Inferior parietal cortex (tissue), 1 donor: ENCODE data around the gene RBM12.
"Not testable (repeated sequence)": the region's sequence is repeated elsewhere in the genome, so short reads cannot be mapped to it uniquely, and the experiment has no call there.

Experiments used
- DNase-seq: peaks from one replicate; pipeline ENCODE4 v3.0.0-alpha.2; 2016; ENCODE audit errors: extremely low spot score

RBM12 gene

GRCh38 chr20:35699127-35699956 lies 34.6 kb upstream of the RBM12 start, which contains the start of the genes NFS1 and ROMO1:
Gene NFS1 (minus strand): TSS chr20:35699352. CDS start chr20:35699288, 64 bp downstream.
Gene ROMO1 (plus strand): TSS chr20:35699405. CDS start chr20:35699633, 228 bp downstream.
- peak; percentile 88 for DNase-seq

DNA sequence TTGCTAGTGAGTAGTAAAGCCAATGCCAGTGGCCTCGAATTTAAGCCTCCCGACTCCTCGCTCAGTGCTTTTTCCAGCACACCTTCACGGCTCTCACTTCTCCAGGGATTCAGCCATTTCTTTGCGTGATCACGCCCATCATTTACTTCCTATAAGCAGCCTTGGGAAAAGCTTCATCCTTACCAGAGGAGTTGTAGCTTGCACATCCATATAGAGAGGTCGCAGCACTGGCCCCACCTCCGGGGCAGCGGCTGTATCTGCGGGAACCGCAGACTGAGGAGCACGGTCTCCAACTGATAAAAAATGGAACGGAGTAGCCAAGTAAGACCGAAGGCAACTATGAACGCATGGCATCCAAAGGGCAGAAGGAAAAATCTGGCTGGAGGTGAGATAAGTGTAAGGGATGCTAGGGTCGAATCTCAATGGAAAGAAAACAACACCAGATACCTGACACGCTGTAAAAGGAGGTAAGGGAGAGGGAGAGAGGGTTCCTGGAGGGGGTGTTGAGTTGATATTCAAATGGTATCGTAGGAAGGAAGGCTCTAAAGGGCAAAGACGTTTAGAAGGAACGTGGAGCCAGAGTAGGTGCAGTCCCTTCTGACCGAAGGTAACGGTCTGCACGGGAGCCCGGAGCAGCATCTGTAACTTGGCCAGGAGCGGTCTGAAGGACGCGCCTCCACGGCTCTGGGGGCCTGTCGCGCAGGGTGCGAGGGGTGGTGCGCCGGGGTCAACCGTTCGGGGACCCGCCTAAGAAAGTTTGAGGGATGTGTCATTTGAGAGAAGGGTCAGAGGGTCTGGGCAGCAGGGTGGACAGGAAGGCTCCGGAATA lies 33.8 kb upstream of the RBM12 start:
- no peak for DNase-seq

DNA sequence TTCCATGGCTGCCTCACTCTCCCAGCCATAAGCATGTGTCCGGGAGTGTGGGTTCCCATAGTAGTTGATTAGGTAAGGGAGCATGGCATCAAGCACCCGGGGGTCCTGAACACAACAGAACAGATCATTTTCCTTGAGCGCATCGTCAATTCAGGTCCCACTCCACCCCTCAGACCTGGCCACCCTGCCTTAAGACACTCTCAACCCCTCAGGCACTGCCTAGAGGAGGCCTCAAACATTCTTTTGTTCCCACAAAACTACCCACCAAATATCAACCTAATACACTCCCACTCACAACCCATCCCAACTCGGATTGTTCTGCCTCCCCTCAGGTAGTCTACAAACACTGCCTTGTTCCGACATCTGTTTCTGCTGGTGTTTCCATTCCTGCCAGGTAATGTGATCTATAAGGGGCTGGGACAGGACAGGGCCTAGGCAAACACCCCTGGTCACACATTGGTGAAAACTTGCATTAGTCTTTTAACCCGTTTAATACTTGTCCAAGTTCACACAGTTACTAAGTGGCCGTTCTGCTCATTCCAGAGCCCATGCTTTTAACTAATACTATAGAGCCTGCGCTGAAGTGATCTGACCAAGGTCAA lies 33.1 kb upstream of the RBM12 start:
- no peak for DNase-seq

DNA sequence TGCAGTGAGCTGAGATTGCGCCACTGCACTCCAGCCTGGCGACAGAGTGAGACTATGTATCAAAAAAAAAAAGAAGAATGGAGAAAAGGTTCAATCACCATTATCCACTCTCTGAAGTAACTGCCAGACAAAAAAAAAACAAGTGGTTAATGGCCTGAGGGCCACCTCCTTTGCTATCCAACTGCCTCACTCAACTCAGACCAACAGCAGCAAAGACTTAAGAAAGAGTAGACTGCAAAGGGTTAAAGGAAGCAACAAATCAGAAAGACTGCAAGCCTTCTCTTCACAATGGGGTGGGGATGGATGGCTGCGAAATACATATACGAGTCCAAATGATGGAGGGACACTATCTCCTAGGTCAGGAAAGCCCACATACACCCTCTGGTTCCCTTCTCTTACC lies 31.3 kb upstream of the RBM12 start:
- no peak for DNase-seq

DNA sequence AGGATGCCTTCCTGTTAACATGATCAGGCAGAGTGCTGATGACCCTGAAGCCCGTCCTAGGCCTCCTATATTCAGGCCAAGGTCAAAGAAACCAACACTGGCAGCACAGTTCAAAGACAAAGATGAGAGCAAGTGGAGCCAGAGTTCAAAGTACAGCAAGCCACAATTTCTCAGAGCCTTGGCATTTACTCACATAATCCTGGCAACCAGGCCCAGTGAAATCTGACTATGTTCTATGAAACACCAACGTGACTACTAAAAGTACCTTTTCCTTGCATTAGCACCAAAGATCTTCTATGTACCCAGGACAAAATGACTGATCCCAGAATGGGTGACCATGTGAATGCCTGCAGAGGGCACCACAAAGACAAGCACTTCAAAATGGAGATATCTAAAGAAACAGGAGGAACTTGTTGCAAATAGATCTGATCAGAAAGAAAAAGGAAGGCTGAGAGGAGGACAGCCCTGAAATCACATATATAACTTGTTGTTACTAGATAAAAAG lies 30.6 kb upstream of the RBM12 start:
- DNase-seq = no peak

- no peak for DNase-seq
These were observed 25.6 kb upstream of the RBM12 start for GRCh38 chr20:35690265-35690664.

- not testable (repeated sequence) for DNase-seq
These were observed 22.2 kb upstream of the RBM12 start for GRCh38 chr20:35686872-35687271.

DNA sequence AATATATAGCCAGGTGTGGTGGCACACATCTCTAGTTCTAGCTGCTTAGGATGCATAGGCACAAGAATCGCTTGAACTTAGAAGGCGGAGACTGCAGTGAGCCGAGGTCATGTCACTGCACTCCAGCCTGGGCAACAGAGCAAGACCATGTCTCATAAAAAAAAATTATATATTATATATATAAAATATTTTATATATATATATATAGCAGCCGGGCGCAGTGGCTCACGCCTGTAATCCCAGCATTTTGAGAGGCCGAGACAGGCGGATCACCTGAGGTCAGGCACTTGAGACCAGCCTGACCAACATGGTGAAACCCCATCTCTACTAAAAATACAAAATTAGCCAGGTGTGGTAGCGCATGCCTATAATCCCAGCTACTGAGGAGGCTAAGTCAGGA lies 20.7 kb upstream of the RBM12 start:
- DNase-seq = not testable (repeated sequence)

GRCh38 chr20:35681960-35682359 lies 17.3 kb upstream of the RBM12 start:
- no peak for DNase-seq

- DNase-seq = no peak
These were observed 15.9 kb upstream of the RBM12 start for GRCh38 chr20:35680452-35681183.

DNA sequence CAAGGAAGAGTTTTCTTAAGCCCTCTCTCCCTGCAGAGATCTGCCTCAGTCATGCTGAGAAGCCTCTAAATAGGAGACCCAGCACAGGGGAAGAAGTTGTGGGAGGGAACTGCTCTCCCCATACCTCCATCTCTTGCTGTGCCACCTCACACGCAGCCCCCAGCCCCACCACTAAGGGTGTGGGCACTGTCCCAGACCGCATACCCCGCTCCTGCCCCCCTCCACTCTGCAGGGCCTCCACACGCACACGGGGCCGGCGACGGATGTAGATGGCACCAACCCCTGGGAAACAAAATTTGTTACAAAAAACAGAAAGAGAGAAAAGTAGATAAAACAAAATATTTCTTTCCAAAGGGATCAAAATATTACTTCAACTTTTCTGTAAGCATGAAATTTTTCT lies 10.2 kb upstream of the RBM12 start:
- no peak for DNase-seq

DNA sequence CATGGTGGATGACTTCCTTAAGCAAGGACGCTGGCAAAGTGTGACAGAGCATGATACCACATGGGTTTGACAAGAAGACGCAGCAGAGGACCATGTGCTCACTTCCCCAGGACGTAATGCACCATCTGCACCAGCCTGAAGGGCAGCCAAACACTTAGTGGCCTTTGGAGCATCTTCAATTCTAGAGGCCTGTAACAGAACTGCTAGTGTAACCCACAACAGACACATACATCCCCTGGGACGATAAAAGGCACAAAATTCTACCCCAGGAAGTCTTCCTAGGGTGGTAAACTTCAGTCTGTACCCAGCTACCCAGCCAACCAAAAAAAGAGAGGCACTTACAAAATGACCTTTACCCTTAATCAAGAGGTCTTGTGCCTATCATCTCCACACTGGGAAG lies 9.2 kb upstream of the RBM12 start:
- DNase-seq = no peak

GRCh38 chr20:35669681-35670080 lies 5.0 kb upstream of the RBM12 start:
- no peak for DNase-seq

- no peak for DNase-seq
These were observed 4.5 kb upstream of the RBM12 start for GRCh38 chr20:35669221-35669620.

DNA sequence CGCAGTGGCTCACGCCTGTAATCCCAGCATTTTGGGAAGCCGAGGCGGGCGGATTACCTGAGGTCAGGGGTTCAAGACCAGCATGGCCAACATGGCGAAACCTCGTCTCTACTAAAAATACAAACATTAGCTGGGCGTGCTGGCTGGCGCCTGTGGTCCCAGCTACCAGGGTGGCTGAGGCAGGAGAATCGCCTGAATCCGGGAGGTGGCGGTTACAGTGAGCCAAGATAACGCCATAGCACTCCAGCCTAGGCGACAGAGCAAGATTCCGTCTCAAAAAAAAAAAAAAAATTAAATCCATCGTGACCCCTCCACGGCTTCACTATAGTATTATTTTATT lies 1.2 kb upstream of the RBM12 start:
- DNase-seq = no peak

- no peak for DNase-seq
These were observed 909 bp downstream of the RBM12 start for GRCh38 chr20:35663516-35664465.

DNA sequence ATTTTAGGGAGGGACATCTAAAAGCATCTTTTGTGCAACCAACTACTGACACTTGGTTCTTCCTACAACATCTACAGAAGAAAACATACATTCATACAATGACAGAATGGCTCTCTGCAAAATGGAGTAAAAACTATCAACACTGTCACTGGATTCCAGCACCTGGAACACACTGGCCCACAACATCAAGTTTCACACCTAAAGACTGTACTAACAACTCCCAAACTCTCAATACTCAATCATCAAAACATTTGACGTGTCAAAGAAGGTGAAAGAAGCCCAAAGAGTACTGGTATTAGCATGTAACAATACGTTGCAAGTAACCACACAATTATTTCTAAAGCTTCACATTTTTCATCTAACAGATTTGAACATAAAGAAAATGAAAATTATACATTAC lies 2.1 kb downstream of the RBM12 start:
- no peak for DNase-seq

GRCh38 chr20:35661908-35662307 lies 2.8 kb downstream of the RBM12 start:
- DNase-seq = no peak

DNA sequence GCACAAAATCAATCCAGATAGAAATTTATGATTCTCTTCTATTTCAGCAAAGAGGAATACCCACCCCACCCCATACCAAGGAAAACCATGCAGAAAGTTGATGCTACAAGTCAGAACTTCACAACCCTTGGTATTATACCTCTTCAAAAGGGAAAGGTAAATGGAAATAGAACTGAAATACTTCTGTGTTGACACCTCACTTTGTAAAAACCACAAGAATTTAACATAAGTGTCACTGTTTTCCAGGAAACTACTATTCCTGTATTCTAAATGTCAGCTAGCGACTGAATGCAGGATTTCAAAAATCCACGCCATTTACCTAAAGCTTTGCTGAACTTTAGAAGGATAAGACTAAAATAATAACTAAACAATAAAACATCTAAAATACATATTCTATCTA lies 3.6 kb downstream of the RBM12 start:
- no peak for DNase-seq

GRCh38 chr20:35660122-35660937 lies 4.4 kb downstream of the RBM12 start:
- no peak for DNase-seq
